Brain microvascular endothelial cell (primary cell): ENCODE data around the gene SSPN.

Experiments
- DNase-seq: peaks from one replicate; pipeline ENCODE4 v3.0.0-alpha.2; 2020
- H3K27ac ChIP-seq: fragments of 250-450 bp; sonication (Bioruptor Pico); 2 replicates; pipeline ENCODE4 v1.5.1; 2020; ENCODE audit warnings: mild to moderate bottlenecking, moderate library complexity
- H3K27me3 ChIP-seq: fragments of 250-450 bp; sonication (Bioruptor Pico); replicated peaks from 2 replicates; pipeline ENCODE4 v1.5.1; 2020; ENCODE audit warnings: mild to moderate bottlenecking
- H3K36me3 ChIP-seq: fragments of 250-450 bp; sonication (Bioruptor Pico); replicated peaks from 2 replicates; pipeline ENCODE4 v1.5.1; 2020; ENCODE audit warnings: mild to moderate bottlenecking
- H3K4me3 ChIP-seq: 2 replicates; pipeline ENCODE4 v1.5.1; 2011; ENCODE audit warnings: low read depth, mild to moderate bottlenecking, control low read depth, low read length, moderate library complexity
- CTCF ChIP-seq: IDR thresholded peaks from 2 replicates; pipeline ENCODE4 v1.5.1; 2011; ENCODE audit warnings: low read depth, mild to moderate bottlenecking, moderate library complexity, low read length, control low read depth, inconsistent platforms; ENCODE audit errors: missing control alignments
- in situ Hi-C: cut with HindIII; loops from 2 replicates; pipeline ENCODE4 v1.10.0; 2017; ENCODE audit warnings: low sequenced_read_pairs, low pct_ligation_motif_present

Gene SSPN

GRCh38 chr12:26292596-26292995, 97.2 kb downstream of the SSPN start:
- no peaks in the 10 kb centered on the region for H3K36me3 ChIP-seq
- in situ Hi-C loops: no loop called here
- H3K27me3 ChIP-seq: no peaks in the 10 kb centered on the region
- H3K4me3 ChIP-seq: no peak overlapping the region
- TF ChIP-seq CTCF: no peak
- H3K27ac ChIP-seq: no peak overlapping the region
- DNase-seq: no peak

- in situ Hi-C loops: no loop called here
- Histone ChIP-seq H3K27me3 (no peaks in the 10 kb centered on the region), H3K36me3 (no peaks in the 10 kb centered on the region), H3K4me3 (no peak overlapping the region), H3K27ac (no peak overlapping the region)
- DNase-seq: no peak
- no peak for TF ChIP-seq CTCF
Measured at GRCh38 chr12:26293612-26294011, 98.2 kb downstream of the SSPN start.

GRCh38 chr12:26295001-26295400, 99.6 kb downstream of the SSPN start:
- no peaks in the 10 kb centered on the region for H3K36me3 ChIP-seq
- no peak for TF ChIP-seq CTCF
- in situ Hi-C loops: no loop called here
- no peak for DNase-seq
- no peak overlapping the region for H3K27ac ChIP-seq
- no peaks in the 10 kb centered on the region for H3K27me3 ChIP-seq
- H3K4me3 ChIP-seq: no peak overlapping the region

- Histone ChIP-seq H3K4me3 (no peak overlapping the region), H3K27me3 (no peaks in the 10 kb centered on the region), H3K27ac (no peak overlapping the region), H3K36me3 (no peaks in the 10 kb centered on the region)
- in situ Hi-C loops: no loop called here
- DNase-seq: no peak
- TF ChIP-seq CTCF: no peak
Measured at GRCh38 chr12:26297396-26298070, 102.2 kb downstream of the SSPN start.

GRCh38 chr12:26298785-26299621, 103.6 kb downstream of the SSPN start:
- peak; percentile 58 for TF ChIP-seq CTCF
- peak overlapping the region; percentile 84 for H3K27ac ChIP-seq
- H3K36me3 ChIP-seq: no peaks in the 10 kb centered on the region
- in situ Hi-C loops: no loop called here
- H3K27me3 ChIP-seq: no peaks in the 10 kb centered on the region
- peak overlapping the region; percentile 36 for H3K4me3 ChIP-seq
- DNase-seq: peak; percentile 73
